OCI-LY1 (cell line): ENCODE data around the gene STAT5B.

Experiments
- CTCF ChIP-seq: fragments of 200-600 bp; sonication (generic), shearing (Covaris generic); IDR thresholded peaks from 2 replicates; pipeline ENCODE4 v1.5.1; 2017; ENCODE audit warnings: mild to moderate bottlenecking, antibody characterized with exemption, low read length, moderate library complexity, mixed read lengths
- EZH2 ChIP-seq: fragments of 200-600 bp; sonication (generic), shearing (Covaris generic); IDR thresholded peaks from 2 replicates; pipeline ENCODE4 v1.8.0; 2017; ENCODE audit warnings: borderline replicate concordance, mixed run types, mild to moderate bottlenecking, antibody characterized with exemption, low read length, moderate library complexity, mixed read lengths

GRCh38 chr17:42163696-42164407 is 112.3 kb downstream of the STAT5B start:
- TF ChIP-seq CTCF (no peak), EZH2 (no peak)
